NAMALWA (cell line): ENCODE measurements around the gene SMIM3.
"Not testable (repeated sequence)": the region's sequence is repeated elsewhere in the genome, so short reads cannot be mapped to it uniquely, and the experiment has no call there.

Experiments
- DNase-seq: peaks from one replicate; pipeline ENCODE4 v3.0.0-alpha.2; 2015; ENCODE audit warnings: low spot score

The SMIM3 gene

DNA sequence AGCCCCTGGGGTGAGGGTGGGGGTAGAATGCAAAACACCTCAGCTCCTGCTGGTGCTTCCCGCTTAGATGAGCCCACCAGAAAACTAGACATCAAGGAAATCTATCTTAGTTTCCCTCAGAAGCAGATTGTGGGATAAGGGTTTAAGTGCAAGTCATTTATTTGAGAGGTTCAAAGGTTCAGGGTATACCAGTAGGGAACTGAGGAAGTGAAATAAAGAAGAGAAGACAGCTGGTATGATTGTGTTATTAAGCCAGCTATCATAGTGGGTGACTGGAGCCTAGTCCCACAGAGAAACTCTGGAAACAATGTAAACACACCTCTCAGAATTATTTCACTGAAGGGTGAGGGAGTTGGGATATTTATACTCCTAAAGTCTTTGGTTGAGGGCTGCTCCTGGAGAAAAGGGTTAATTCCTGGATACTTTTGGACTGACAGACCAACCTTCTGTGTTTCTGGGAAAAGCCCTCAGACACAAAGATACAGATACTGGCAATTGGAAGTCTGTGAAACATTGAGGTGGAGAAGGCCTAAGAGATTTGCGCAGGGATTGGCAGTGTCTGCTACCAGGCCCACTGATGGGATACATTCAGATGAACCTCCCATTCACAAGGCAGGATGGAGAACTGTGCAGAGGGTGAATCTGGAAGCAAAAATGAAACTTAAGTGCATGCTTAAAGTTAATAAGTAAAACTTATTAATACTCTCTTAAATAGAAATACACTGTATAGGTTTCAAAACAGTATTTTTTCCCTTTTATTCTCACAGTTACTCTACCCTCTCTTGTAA lies 13.4 kb upstream of the SMIM3 start:
- no peak for DNase-seq

DNA sequence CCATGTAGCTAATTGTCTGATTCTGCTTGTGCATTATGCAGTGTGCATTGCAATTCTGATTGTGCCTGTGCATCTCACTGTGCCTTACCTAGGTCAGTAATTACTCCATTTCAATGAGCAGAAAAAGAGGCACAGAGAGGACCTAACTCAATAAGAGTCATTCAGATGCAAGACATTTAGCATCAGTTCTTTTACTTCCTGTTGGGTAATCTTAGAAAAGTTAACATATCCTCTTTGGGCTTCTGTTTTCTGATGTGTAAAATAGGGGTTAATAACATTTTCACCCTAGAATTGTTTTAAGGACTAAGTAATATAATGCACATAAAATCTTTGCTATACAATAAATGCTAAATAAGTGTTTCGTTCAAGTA lies 12.8 kb upstream of the SMIM3 start:
- DNase-seq, result no peak

DNA sequence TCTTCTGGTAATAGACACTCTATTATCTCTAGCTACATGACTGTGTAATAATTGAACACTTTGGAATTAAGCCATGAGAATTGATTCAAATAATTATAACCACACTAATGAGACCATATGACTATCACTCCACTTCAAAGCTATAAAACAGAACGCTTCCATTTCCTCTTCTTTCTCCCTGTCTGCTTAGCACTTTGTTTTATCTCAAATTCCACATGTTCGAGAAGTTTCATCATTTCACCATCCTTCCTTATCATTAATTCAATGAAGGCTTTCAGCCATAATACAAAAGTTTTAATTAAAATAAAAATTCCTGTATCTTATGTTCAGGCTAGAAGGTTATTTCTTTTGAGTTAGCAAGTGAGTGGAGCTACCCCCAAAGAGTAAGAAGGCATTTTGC lies 12.3 kb upstream of the SMIM3 start:
- DNase-seq, result no peak

DNA sequence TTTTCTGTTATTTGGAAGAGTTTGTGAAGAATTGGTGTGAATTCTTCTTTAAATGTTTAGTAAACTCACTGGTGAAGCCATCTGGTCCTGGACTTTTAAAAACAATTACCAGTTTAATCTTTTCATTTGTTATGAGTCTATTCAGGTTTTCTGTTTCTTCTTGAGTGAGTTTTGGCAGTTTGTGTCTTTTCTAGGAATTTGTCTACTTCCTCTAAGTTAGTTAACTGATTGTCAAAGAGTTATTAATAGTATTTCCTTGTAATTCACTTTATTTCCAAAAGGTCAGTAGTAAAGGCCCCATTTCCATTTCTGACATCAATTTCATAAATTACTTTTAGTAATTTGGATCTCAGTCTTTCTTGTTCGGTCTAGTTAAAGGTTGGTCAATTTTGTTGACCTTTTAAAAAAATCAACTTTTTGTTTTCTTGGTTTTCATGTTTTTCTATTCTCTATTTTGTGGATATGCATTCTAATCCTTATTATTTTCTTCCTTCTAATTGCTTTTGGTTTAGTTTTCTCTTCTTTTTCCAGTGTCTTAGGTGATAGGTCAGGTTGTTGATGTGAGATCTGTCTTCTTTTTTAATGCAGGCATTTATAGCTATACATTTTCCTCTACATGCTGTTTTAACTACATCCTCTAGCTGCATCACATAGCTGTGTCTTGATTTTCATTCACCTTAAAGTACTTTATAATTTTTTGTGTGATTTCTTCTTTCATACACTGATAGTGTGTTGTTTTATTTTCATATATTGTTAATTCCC lies 7.3 kb upstream of the SMIM3 start:
- no peak for DNase-seq

DNA sequence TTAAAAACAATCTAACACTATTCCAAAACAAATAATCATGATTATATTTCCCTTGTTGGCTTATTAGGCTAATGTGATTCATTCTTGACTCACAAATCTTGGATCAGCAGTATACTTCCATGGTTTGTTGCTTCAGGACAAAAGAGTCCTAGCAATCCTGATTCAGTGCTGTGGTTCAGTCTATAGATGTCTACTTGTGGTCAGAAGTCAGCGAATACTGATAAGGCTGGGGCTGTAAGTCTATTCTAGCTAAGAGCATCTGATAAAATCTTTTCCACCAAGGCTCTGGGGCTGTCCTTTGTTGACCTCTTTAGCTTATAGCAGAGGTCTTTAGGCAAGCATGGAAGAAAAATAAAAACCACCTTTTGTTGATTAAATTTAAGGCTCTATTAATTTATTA lies 4.4 kb upstream of the SMIM3 start:
- no peak for DNase-seq

DNA sequence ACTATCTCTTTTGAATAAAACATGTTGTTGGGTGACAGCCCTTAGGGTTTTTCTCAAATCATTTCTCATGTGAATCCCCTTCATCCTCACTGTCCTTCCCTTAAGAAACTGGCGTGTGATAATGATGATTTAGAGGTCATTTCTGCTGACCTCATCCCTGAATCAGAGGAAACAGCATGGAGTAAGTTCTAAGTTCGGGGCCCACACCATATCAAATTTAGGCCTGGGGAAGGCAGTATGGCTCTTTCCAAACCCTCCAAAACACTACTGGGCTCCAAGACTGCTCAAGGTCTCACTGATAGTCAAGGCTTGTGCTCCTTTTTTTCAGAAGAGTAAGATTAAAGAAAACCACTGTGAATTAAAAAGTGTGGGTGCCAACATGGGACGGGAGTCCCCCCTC lies 872 bp upstream of the SMIM3 start:
- no peak for DNase-seq

DNA sequence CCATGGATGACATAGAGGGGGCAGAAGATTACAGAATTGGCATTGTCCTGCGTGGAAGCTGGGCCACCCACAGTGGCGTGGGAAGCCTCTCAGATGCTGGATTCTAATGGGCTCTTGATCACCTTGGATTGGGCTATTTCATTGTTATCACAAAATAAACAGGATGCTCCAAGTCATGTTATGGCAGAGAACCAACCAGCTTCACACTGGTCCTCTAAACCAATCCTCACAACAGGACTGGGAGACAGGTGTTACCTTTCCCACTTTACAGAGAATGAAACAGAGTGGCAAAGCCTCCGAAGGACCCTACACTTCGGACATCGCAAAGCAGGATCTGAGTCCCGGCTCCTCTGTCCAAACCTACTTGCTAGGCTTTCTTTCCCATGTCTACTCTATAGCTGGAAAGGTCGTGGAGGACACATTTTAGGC lies 455 bp upstream of the SMIM3 start:
- DNase-seq, result no peak

DNA sequence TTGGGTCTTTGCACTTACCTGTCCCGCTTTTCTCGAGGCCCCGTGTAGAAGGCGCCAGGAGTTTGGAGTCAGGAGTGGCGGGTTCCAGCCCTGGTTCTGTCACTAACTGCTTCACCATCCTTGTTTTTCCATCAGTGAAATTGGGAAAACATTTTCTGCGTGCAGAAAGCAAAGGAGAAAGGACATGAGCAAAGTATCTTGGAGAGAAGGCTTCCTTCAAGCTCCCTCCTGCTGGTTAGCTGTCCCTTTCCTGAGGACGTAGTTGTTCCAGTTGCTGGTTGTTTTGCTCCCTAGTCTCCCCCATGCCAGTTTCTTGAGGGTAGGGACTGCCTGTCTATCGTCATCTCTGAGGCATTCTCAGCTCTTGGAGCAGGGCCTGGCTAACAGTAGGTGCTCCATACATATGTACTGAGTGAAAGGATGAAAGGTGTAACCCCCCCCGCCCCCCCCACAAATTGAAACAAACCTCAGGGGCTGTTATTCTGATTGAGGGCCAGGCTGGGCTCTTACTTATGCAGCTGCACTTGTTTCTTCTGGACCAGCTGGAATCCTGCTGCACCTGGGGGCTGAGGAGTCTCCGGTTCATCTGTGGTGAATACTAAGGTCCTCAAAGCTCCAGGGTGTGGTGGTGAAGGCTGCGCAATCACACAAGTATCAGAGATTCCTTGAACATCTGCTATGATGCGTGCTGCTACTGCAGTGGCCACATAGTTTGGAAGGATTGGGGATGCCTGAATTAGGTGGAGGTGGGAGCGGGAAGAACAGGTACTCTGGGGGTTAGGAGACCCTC lies 1.0 kb downstream of the SMIM3 start:
- peak; percentile 70 for DNase-seq

DNA sequence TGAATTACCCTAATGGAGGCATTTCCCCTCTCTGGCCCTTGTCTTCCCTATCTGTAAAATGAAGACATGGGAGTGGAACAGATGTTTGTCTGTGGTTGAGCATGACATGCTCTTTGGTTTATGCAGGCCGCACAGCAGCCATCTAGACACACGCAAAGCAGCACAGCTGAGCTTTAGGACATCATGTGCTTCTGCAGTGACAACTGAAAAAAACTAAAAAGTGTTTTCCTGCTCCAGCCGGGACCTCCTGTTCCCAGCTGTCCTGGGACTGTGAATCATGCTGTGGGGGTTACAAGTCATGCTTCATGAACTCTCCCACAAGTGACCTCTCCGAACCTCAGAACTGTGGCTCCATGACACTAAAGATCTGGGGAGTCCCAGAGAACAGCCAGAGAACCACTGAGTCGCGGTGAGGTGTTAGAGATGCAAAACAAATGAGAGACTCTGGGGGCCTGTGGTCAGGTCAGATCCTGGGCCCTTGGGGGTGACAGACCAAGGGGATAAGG lies 1.7 kb downstream of the SMIM3 start:
- peak; percentile 71 for DNase-seq

DNA sequence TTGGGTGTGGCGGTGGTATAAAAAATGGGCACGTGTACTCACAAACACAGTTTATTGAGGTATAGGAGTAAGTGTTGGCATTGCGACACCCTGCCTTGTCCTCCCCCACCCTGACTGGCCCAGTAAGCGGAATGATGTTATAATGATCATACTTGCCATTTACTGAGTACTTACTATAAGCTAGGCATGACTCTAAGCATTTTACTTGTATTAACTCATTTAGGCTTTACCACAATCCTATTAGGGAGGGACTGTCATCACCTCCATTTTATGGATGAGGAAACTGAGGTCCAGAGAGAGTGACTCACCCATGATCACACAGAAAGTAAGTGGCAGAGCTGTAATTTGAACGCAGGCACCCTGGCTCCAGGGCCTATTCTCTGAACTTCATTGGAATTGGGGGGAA lies 2.3 kb downstream of the SMIM3 start:
- no peak for DNase-seq

DNA sequence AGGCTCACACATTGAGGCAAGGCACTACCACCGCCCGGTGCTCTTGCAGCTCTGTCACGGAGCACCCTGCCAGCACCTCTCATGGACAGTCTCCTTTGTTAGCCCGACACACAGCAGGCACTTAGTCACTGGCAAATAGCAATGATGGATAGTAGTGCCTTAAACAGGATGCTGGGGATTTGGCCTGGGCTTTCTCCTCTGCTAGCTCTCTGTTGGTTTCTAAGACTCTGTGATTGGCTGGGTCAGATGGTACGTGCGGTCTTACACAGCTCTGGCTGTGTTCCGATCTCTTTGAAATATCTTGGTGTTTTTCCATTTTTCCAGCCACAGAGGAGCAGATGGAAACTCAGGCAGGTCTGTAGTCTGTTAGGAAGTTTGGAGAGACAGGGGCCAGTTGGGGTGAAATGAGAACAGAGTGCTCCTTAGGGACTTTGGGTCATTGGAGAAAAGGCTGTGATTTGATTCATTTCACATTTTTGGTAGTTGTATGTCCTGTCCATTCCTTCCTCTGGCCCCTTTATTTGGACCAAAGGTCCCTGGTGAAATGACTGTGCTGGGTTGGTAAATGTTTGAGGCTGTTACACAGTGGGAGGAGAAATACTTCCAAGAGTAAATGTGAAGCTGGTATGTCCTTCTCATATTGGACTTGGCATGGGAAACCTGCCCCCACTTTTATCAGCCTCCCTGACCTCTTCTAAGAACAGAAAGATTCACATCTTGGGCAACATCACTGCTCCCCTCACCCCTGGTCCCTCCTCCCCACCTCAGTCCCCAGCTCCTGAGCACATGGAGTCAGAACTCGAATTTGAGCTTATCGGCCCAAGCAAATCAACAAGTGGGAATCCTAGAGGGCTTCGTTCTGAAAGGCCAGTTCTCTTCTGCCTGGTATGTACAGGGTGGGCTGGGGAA lies 3.4 kb downstream of the SMIM3 start:
- DNase-seq, result no peak

DNA sequence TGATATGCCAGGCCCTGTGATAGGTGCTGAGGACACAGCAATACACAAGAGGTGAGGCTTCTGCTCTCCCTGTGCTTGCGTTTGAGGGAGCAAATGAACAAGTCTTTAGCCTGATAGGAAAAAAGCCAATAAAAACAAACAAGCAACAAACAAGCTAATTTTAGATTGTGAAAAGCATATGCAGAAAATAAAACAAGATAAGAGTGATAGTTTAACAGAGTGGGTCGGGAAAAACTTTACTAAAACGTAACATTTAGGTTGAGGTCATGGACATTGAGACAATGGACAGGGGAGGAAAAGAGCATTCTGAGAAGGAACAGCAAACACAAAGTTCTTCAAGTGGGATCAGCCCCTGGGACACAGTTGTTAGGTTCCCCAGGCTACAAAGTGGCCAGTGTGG lies 4.3 kb downstream of the SMIM3 start:
- DNase-seq, result no peak

DNA sequence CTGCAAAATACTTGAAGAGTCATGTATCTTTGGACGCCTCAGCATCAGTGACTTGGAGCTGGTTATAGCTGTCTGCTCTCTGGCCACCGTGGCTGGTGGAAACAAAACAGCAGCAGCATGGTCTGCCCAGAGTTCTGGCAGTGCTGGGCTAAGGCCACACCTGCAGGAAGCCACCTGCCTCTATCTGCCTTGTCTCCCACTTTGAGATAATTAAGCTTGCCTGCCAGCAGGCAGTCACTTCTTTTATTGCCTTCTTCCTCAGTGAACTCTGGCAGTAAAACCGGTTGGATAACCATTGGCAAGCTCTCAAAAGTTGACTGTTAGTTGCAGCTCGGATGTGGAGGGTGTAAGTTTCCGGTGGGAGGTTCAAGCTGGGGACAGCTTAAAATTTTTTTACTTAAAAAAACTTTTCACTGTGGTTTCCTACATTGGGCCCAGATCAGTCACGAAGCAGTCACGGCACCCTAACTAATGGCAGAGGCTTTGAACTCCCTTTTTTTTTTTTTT lies 4.9 kb downstream of the SMIM3 start:
- peak; percentile 40 for DNase-seq

DNA sequence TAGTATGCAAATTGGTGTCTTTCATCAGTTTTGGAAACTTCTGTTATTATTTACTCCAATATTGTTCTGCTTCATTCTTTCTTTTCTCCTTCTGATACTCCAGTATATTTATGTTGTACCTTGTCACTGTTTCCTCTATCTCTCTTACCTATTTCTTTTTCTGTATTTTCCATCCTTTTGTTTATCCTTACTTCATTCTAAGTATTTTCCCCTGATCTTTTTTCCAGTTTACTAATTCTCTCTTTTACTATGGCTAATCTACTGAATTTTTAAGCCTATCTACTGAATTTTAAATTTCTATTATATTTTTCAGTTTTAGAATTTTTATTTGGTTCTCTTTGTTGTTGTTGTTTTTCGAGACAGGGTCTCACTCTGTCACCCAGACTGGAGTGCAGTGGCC lies 7.4 kb downstream of the SMIM3 start:
- DNase-seq, result no peak

DNA sequence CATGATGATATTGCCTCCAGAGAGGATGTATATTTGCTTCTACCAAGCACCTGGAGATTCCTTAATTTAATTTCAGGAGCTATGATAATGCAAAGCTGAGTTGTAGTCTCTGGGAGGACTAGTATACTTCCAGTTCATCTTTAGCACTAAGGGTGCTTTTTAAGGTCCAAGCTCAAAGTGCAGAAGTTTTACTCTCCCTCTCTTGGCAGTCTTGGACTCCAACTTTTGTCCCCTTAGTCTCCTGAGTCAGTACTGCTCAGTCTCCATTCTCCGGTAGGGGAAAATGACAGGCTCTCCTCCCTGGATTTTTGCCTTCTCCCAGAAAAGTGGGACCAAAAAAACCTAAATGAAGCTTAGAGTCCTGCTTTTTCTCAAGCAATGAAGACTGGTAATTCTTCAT lies 8.3 kb downstream of the SMIM3 start:
- no peak for DNase-seq

DNA sequence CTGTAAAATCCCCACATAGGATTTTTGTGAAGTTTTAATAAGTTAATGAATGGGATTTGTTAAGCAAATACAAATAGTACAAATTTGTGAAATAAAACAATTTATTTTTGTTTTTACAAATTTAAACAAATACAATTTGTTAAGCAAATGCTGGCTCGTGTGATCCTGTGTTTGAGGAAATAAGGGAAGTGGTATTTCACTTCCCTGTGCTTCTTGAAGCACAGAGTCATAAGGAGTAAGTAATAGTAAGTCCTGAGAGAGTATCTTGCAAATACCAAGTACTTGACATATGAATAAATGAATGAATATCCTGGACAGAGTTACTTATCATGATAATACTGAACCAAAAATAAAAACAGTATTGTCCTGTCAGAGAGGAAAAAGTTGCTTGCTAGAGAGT lies 9.1 kb downstream of the SMIM3 start:
- DNase-seq, result no peak

DNA sequence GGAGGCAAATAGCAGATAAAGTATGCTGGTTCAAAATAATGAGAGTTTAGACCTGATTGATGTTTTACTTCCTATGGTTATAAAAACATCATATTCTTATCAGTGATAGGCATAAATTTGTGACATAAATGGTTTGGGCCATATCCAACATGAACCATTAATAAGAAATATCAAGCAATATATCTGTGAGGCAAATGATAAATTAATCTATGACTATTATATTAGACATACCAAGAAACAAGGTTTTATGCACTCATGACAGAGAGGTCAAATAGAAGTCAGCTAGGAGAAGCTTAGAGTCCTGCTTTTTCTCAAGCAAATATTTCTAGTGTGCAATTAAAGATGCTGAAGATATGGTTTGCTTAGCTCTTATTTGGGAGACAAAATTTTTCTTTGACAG lies 10.4 kb downstream of the SMIM3 start:
- no peak for DNase-seq

DNA sequence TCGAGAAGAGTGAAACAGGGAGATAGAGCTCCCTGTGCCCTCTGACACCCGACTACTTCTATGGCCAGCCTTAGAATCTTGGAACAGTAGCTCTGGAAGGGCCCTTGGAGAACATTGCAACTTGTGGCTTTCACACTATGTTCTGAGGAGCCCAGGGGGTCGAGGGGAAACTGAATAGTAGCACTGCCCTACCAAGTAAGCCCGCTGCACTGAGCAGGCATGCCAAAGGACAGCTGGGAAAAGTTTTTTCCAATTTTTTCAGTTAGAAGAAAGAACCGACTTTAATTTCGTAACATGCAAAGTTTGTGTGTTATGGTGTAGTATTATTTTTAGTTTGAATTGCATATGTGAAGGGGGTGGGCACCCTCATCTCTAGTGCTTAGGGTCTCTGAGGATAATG lies 10.9 kb downstream of the SMIM3 start:
- no peak for DNase-seq

DNA sequence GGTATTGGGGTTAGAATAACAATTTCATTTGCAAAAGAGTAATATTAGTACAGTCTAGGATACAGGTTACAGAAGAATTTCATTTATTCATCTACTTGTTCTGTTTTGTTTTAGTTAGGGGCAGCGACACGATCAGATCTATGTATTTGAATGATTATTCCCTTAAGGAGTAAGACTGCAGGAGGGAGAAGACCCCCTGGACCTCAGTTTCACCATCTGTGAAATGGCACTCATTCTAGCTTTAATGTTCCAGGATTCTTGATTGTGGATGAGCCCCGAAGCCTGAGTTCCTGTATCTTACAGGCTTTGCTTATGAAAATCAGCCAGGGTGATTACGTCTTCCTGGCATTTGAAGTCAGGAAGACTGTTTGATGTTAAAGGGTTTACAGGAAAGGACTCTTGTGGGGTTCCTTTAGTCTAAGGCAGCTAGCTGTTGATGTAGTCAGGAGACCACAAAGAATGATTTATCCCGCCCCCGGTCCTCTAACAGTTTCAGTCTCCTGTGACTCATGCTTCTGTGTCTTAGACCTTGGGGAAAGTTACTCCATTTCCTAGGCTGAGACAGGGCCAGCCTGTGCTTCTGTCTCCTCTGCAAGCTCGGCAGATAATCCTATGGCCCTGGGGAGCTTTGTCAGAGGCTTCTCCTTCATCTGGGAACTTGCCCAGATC lies 11.5 kb downstream of the SMIM3 start:
- DNase-seq, result no peak

DNA sequence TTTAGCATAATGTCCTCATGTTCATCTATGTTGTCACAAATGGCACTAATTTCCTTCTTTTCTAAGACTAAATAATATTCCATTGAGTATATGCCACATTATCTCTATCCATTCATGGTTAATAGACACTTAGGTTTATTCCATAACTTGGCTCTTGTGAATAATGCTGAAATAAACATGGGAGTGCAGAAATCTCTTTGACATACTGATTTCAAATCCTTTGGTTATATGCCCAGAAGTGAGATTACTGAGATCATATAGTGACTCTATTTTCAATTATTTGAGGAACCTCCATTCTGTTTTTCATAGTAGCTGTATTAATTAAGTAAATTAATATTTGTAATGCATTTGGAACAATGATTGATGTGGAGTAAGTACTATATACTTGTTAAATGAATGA lies 13.0 kb downstream of the SMIM3 start:
- no peak for DNase-seq

DNA sequence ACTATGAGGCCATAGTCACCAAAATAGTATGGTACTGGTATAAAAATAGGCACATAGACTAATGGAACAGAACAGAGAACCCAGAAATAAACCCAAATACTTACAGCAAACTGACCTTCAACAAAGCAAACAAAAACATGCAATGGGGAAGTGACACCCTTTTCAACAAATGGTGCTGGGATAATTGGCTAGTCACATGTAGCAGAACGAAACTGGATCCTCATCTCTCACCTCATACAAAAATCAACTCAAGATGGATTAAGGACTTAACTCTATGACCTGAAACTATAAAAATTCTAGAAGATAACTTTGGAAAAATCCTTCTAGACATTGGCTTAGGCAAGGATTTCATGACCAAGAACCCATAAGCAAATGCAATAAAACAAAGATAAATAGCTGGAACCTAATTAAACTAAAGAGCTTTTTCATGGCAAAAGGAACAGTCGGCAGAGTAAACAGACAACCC lies 14.9 kb downstream of the SMIM3 start:
- not testable (repeated sequence) for DNase-seq
